PC-9 (cell line): ENCODE results near the gene TMEM141. TPM values are rescaled to one million over a fixed set of nuclear protein-coding genes. Genes with fewer than 3 reads are reported as not detected.
"Not testable (repeated sequence)": the region's sequence is repeated elsewhere in the genome, so short reads cannot be mapped to it uniquely, and the experiment has no call there.

Experiments
- BruUV-seq: library from RNA; stranded (reverse); fragments of 400-500 nt; replicated peaks from 2 replicates; lab custom pipeline; 2021; lab: Mats Ljungman, UMichigan
- CTCF ChIA-PET: fragments of 300-600 bp; sonication (Branson Sonifier 250); formaldehyde crosslinking; loops from one replicate; lab custom pipeline; 2022; ENCODE audit warnings: antibody characterized with exemption; lab: Charles Lee
- POLR2A ChIA-PET: fragments of 300-600 bp; sonication (Branson Sonifier 250); formaldehyde crosslinking; loops from one replicate; lab custom pipeline; 2022; ENCODE audit warnings: antibody characterized with exemption; ENCODE audit not compliant: unreplicated experiment; lab: Charles Lee
- DNase-seq, 2 experiments: peaks; one replicate each; pipeline versions ENCODE4 v3.0.0 to v3.0.0-alpha.2; 2015 to 2022; ENCODE audit warnings: mixed read lengths in 1 of 2
- H2AFZ ChIP-seq: fragments of 200-600 bp; sonication (generic); 2 replicates; pipeline ENCODE4 v1.8.1; 2017; ENCODE audit warnings: antibody characterized with exemption
- H3F3A ChIP-seq: fragments of 200-600 bp; sonication (generic); 2 replicates; pipeline ENCODE4 v1.8.1; 2017; ENCODE audit warnings: antibody characterized with exemption, mild to moderate bottlenecking, low read depth; ENCODE audit not compliant: insufficient read depth
- H3K27ac ChIP-seq: fragments of 200-600 bp; sonication (generic); 2 replicates; pipeline ENCODE4 v1.6.1; 2016; ENCODE audit warnings: mixed run types
- H3K27me3 ChIP-seq: fragments of 200-600 bp; sonication (generic); 2 replicates; pipeline ENCODE4 v1.6.1; 2016; ENCODE audit warnings: low read depth, mixed run types; ENCODE audit not compliant: insufficient read depth
- H3K36me3 ChIP-seq: fragments of 200-600 bp; sonication (generic); 2 replicates; pipeline ENCODE4 v1.6.1; 2016; ENCODE audit warnings: low read depth, mixed run types
- H3K4me1 ChIP-seq: fragments of 200-600 bp; sonication (generic); replicated peaks from 2 replicates; pipeline ENCODE4 v1.6.1; 2016; ENCODE audit warnings: mixed run types; ENCODE audit not compliant: insufficient read depth
- H3K4me2 ChIP-seq: fragments of 200-600 bp; sonication (generic); 2 replicates; pipeline ENCODE4 v1.6.1; 2017; ENCODE audit warnings: mixed run types
- H3K4me3 ChIP-seq: fragments of 200-600 bp; sonication (generic); 2 replicates; pipeline ENCODE4 v1.6.1; 2016; ENCODE audit warnings: mixed run types
- H3K79me2 ChIP-seq: fragments of 200-600 bp; sonication (generic); 2 replicates; pipeline ENCODE4 v1.6.1; 2017; ENCODE audit warnings: low read depth, mixed run types
- H3K9me2 ChIP-seq: fragments of 200-600 bp; sonication (generic); 2 replicates; pipeline ENCODE4 v1.8.1; 2017; ENCODE audit warnings: mild to moderate bottlenecking; ENCODE audit not compliant: insufficient read depth
- H3K9me3 ChIP-seq: fragments of 200-600 bp; sonication (generic); 2 replicates; pipeline ENCODE4 v1.8.1; 2016; ENCODE audit warnings: low read depth; ENCODE audit not compliant: insufficient read depth
- H4K20me1 ChIP-seq: fragments of 200-600 bp; sonication (generic); 2 replicates; pipeline ENCODE4 v1.8.1; 2017; ENCODE audit not compliant: insufficient read depth
- CTCF ChIP-seq: fragments of 200-600 bp; sonication (generic); conservative IDR thresholded peaks from 2 replicates; pipeline ENCODE4 v1.6.1; 2017; ENCODE audit warnings: mixed run types, antibody characterized with exemption, mild to moderate bottlenecking, moderate library complexity
- intact Hi-C: fragments of 100-400 bp; cut with micrococcal nuclease; formaldehyde crosslinking; loops from one replicate; pipeline ENCODE4 v1.10.0; 2022; ENCODE audit not compliant: unreplicated experiment
- microRNA-seq: library from miRNA; unstranded; fragments of <30 nt; microRNA quantifications from one replicate; pipeline ENCODE4 v1.2.0, GENCODE V29; 2021; ENCODE audit warnings: borderline number of aligned reads, borderline replicate concordance
- total RNA-seq: library from RNA; stranded (reverse); gene quantifications from 2 replicates; pipeline ENCODE4 v1.2.3, GENCODE V29; 2021

TMEM141 gene
- total RNA-seq, 1 experiment from 2014 or later, result 83.6 TPM

GRCh38 chr9:136842380-136842948 lies 51.3 kb downstream of the TMEM141 start, which contains the start of gene AJM1:
AJM1 (plus strand) TSS chr9:136842478; CDS start chr9:136844415, 1,937 bp downstream.
- TF ChIP-seq CTCF, result peak; percentile 75
- H3K4me1 ChIP-seq, H3K79me2 ChIP-seq, H3K27me3 ChIP-seq, intact Hi-C loops, H3K27ac ChIP-seq, H3K9me2 ChIP-seq, H3K36me3 ChIP-seq, H2AFZ ChIP-seq, H3K9me3 ChIP-seq, H3K4me3 ChIP-seq, BruUV-seq: not testable (repeated sequence)
- Histone ChIP-seq H3F3A (peaks cover 19% of the 10 kb centered on the region), H4K20me1 (0 out of 2 replicates have a peak, but pooled peaks cover 16% of the 10 kb centered on the region), H3K4me2 (peak within 1 kb of the TSS; percentile 47; the same call in 1 of the 2 replicates)
- ChIA-PET POLR2A (interaction anchor here (0.6 to 0.8 kb wide), 2 partner anchors 153 to 200 kb away, joined by 4 to 7 read pairs; partner anchors contain the start of gene CLIC3), CTCF (interaction anchor here (0.6 to 1.5 kb wide), 5 partner anchors 35 to 177 kb away, joined by 3 to 12 read pairs (median 3); partner anchors contain the start of genes RABL6 and TMEM141)
- peak in 1 of 2 experiments; percentile 70 for DNase-seq

Small RNA genes within 50 kb of the gene (microRNA-seq; reads per million reads assigned to microRNA genes)
- gene MIR4292 (not detected), gene MIR6722 (not detected)

Other genes with a start within 250 kb of the TMEM141 start
- 39.2 and 51.4 TPM in 2 replicates for gene NOTCH1, start 245.3 kb upstream of the TMEM141 start, total RNA-seq
- gene EGFL7, start 128.4 kb upstream of the TMEM141 start, total RNA-seq, result 53.1 and 70.7 TPM in 2 replicates
- gene AGPAT2, start 103.9 kb upstream of the TMEM141 start, total RNA-seq, result 124 and 136 TPM in 2 replicates
- gene DIPK1B, start 78.8 kb upstream of the TMEM141 start, total RNA-seq, result 19.0 and 32.6 TPM in 2 replicates
- 0.94 and 2.2 TPM in 2 replicates for gene LCN10, start 48.4 kb upstream of the TMEM141 start, total RNA-seq
- gene LCN6, start 42.8 kb upstream of the TMEM141 start, total RNA-seq, result not detected in 2 replicates
- gene LCN8, start 33.1 kb upstream of the TMEM141 start, total RNA-seq, result not detected in 2 replicates
- not detected in 2 replicates for gene LCN15, start 26.8 kb upstream of the TMEM141 start, total RNA-seq
- 3.6 and 5.3 TPM in 2 replicates for gene CCDC183, start 5.0 kb downstream of the TMEM141 start, total RNA-seq
- gene RABL6, start 16.6 kb downstream of the TMEM141 start, total RNA-seq, result 116 and 136 TPM in 2 replicates
- gene AJM1, start 51.1 kb downstream of the TMEM141 start, total RNA-seq, result 5.3 and 5.9 TPM in 2 replicates
- 112 and 114 TPM in 2 replicates for gene PHPT1, start 58.1 kb downstream of the TMEM141 start, total RNA-seq
- gene MAMDC4, start 61.0 kb downstream of the TMEM141 start, total RNA-seq, result 9.2 and 11.6 TPM in 2 replicates
- gene EDF1, start 75.0 kb downstream of the TMEM141 start, total RNA-seq, result 275 and 338 TPM in 2 replicates
- gene TRAF2, start 95.2 kb downstream of the TMEM141 start, total RNA-seq, result 42.7 and 48.0 TPM in 2 replicates
- 101 and 125 TPM in 2 replicates for gene FBXW5, start 153.4 kb downstream of the TMEM141 start, total RNA-seq
- 2.3 and 4.4 TPM in 2 replicates for gene C8G, start 153.9 kb downstream of the TMEM141 start, total RNA-seq
- 9.3 and 14.2 TPM in 2 replicates for gene LCN12, start 160.9 kb downstream of the TMEM141 start, total RNA-seq
- 1.7 and 2.0 TPM in 2 replicates for gene PTGDS, start 186.2 kb downstream of the TMEM141 start, total RNA-seq
- 0.41 and 0.43 TPM in 2 replicates for gene LCNL1, start 191.6 kb downstream of the TMEM141 start, total RNA-seq
- 54.9 and 78.9 TPM in 2 replicates for gene PAXX, start 201.1 kb downstream of the TMEM141 start, total RNA-seq
- 24.1 and 39.7 TPM in 2 replicates for gene CLIC3, start 205.2 kb downstream of the TMEM141 start, total RNA-seq
- 79.2 and 115 TPM in 2 replicates for gene ABCA2, start 236.9 kb downstream of the TMEM141 start, total RNA-seq
- gene FUT7, start 240.7 kb downstream of the TMEM141 start, total RNA-seq, result not detected in 2 replicates